HG03521 (cell line): ENCODE measurements around the gene KRTAP12-2.
"Not testable (repeated sequence)": the region's sequence is repeated elsewhere in the genome, so short reads cannot be mapped to it uniquely, and the experiment has no call there.

ENCODE experiments used
- ATAC-seq: cut with Tn5 transposase; IDR thresholded peaks from one replicate; pipeline ENCODE4 v1.9.1; 2021; ENCODE audit warnings: mild to moderate bottlenecking, moderate library complexity; ENCODE audit not compliant: unreplicated experiment

The KRTAP12-2 gene

DNA sequence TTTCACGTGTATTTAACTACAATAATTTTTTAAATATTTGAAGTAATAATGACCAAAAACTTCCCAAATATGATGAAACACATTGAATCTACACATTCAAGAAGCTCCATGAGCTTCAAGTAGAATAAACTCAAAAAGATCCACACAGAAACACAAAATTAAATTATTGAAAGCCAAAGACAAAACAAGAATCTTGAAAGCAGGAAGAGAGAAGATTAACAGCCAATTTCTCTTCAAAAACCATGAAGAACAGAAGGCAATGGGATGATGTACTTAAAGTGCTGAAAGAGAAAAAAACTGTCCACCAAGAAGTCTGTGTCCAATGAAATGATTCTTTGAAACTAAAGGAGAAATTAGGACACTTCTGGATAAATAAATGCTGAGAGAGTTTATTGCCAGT, 34.7 kb downstream of the KRTAP12-2 start:
- ATAC-seq: no peak

DNA sequence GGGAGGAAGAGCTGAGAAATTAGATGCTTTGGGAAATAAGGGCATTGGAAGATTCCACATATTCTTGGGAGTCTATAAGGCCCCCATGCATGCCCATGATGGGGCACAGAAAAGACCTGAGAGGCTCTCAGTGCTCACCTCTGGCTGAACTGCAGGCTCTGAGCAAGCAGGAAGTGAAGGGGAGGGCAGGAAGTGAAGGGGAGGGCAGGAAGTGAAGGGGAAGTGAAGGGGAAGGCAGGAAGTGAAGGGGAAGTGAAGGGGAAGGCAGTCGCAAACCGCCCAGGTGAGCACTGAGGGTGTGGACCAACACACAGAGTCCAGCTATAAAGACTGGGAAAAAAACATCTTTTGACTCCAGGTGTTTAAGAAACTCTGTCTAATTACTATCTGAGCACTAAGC, 36.3 kb downstream of the KRTAP12-2 start:
- ATAC-seq: no peak

DNA sequence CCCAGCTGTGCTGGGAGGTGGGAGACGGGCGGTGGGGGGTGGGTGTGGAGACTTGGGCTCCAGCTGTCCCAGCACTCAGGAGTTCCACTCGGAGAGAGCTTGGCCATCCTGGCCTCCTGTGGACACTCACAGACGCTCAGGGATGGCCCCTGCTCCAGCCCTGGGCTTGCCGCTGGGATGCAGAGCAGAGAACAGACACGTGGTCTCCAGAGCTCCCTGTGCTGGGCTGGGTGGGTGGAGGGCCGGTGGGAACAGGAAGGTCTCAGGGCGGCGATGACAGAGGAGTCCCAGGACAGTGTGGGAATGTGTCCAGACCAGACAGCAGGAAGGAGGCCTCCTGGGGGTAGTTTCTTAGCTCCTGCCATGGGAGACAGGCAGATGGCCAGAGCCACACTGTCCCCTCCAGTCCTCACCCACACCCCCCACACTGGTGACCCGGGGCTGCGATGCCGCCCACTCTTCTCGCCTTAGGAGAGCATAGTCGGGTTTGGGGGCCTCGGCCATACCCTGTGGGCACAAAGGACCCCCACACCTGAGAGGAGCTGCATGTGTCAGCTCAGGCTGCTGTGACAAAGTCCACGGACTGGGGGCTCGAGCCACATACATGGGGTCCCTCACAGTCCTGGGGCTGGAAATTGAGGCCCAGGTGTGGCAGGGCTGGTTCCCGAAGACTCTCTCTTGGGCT, 37.9 kb downstream of the KRTAP12-2 start:
- no peak for ATAC-seq

DNA sequence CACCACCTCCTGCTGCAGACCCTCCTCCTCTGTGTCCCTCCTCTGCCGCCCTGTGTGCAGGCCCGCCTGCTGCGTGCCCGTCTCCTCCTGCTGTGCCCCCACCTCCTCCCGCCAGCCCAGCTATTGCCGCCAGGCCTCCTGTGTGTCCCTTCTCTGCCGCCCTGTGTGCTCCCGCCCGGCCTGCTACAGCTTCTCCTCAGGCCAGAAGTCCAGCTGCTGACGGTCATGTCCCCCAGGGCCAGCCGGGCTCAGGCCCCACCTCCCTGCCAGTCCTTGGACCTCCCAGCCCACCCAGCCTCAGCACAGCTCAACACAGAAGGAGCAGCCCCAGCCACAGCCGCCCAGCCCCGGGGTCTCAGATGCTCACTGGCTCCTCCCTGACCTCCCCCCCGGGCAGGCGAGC, 38.9 kb downstream of the KRTAP12-2 start:
- not testable (repeated sequence) for ATAC-seq

DNA sequence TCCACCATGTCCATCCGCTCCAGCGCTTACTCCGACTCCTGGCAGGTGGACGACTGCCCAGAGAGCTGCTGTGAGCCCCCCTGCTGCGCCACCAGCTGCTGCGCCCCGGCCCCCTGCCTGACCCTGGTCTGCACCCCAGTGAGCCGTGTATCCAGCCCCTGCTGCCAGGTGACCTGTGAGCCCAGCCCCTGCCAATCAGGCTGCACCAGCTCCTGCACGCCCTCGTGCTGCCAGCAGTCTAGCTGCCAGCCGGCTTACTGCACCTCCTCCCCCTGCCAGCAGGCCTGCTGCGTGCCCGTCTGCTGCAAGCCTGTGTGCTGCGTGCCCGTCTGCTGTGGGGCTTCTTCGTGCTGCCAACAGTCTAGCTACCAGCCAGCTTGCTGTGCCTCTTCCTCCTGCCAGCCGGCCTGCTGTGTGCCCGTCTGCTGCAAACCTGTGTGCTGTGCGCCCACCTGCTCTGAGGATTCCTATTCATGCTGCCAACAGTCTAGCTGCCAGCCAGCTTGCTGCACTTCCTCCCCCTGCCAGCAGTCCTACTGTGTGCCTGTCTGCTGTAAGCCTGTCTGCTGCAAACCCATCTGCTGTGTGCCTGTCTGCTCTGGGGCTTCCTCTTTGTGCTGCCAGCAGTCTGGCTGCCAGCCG, 39.4 kb downstream of the KRTAP12-2 start:
- ATAC-seq: not testable (repeated sequence)

DNA sequence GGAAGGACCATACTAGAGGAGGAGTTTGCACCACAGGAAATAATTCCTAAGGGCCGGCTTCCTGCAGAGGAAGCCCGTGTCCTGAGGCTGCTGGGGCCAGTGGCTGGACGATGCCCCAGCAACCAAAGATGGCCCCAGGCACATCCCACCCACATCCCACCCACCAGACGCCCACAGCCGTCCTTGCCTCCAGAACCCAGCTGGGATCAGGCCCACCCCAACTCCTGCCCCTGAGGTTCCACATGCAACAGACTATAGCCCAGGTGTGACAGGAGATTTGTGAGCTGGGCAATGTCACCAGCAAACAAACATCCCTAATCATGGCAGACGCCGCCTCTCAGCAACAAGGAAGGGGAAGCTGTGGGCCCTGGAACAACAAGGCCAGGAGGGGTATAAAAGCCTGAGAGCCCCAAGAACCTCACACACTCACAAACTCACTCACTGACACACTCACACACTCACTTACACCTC, 40.0 kb downstream of the KRTAP12-2 start, which contains the start of gene KRTAP10-9:
Gene KRTAP10-9 (plus strand): TSS at position 421 of the 471 bp plus-strand sequence. CDS start 79 bp downstream, outside the sequence.
- no peak for ATAC-seq

DNA sequence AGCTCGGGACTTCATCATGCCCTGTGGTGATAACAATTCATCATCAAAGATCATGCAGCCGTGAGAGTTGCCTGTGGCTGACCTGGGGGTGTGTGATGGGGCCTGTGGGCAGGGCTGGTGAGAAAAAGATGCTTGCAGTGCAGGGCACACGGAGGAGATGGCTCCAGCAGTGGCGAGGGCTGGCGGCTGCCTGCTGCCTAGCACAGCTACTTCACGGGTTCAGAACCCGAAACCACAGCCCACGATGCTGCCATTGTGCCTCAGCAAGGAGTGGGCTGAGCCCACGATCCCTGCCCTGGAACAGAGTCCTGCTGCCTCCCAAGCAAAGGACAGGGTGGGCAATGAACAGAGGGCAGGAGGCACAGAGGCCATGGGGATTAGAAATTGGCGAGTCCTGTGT, 40.5 kb downstream of the KRTAP12-2 start:
- no peak for ATAC-seq

DNA sequence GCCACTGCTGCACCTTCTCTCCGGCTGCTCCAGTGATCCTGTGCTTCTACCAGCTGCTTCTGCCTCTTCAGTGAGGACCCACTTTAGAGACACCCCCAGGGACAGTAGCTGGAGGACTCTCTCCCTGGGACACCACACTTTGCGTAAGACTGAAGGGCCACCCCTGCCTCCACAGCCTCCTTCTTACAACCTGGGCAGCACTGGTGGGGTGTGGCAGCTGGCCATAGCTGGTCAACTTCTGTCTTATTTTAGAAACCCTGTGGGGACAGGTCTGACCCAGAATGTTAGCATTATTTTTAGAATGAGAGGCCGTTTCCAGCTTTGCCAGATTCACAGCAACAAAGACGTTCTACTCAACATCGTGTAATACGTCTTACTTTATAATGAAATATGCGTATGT, 41.0 kb downstream of the KRTAP12-2 start:
- no peak for ATAC-seq

DNA sequence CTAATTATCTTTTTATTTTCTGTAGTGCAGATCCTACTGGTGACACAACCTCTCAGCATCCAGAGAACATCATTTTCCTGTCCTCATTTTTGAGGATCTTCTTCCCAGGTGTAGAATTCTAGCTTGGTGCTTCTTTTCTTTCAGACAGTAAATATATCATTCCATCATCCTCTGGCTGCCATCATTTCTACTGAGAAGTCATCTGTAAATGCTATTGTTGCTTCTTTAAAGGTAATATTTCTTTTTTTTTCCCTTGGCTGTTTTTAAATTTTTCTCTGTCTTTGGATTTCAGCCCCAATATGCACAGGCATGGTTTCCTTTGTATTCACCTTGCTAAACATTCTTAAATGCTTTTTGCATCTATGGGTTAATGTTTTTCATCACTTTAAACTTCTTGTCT, 43.2 kb downstream of the KRTAP12-2 start:
- ATAC-seq: no peak

DNA sequence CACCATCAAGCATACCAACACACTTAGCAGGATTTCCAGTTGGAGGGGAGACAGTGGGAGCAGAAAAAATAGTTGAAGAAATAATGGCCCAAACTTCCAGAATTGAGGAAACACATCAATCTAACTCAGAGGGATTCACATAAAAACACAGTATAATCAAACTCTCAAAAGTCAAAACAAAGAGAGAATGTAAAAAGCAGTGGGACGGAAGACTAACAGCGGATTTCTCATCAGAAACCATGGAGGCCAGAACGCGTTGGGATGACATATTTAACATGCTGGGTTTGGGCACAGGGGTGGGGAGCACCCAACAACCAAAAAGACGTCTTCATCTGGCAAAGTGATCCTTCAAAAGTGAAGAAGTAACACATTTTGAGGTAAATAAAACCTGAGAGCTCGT, 46.8 kb downstream of the KRTAP12-2 start:
- no peak for ATAC-seq

DNA sequence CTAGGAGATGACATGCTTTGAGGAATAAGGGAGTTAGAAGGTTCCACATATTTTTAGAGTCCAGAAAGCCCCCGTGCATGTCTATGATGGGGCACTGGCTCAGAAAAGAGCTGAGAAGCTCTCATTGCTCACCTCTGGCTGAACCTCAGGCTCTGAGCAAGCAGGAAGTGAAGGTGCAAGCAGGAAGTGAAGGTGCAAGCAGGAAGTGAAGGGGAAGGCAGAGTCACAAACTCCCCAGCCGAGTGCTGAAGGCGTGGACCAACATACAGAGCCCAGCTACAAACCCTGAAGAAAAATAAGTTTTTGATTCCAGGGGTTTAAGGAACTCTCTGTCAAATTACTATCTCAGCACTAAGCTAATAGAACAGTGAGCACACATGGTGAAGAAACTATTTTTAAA, 47.8 kb downstream of the KRTAP12-2 start:
- no peak for ATAC-seq

DNA sequence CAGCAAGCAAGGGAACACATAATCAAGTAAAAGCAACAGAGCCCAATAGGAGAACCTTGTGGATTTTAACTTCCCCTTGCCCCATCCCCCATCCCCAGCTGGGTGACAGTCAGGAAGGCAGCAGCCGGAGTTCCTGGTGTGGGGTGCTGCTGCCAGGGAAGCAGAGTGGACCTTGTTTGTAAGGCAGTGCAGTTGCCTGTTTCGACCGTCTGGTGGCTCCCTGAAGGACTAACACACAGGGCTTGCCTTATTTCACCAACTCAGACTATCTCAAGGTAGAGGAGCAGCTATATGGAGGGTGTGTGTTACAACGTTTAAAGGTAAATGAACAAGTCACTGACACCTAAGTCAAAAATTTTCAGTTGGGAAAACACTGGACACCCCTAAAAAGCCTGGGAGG, 48.2 kb downstream of the KRTAP12-2 start:
- no peak for ATAC-seq

DNA sequence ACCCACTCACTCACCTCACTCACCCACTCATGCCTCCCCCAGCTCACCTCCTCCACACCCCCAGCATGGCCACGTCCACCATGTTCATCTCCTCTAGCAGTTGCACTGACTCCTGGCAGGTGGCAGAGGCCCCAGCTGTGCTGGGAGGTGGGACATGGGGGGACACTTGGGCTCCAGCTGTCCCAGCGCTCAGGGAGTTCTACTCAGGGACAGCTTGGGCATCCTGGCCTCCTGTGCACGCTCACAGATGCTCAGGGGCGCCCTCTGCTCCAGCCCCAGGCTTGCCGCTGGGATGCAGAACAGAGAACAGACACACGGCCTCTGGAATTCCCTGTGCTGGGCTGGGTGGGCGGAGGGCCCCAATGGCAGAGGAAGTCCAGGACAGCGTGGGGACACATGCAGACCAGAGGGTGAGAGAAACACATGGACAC, 49.6 kb downstream of the KRTAP12-2 start:
- ATAC-seq: no peak

DNA sequence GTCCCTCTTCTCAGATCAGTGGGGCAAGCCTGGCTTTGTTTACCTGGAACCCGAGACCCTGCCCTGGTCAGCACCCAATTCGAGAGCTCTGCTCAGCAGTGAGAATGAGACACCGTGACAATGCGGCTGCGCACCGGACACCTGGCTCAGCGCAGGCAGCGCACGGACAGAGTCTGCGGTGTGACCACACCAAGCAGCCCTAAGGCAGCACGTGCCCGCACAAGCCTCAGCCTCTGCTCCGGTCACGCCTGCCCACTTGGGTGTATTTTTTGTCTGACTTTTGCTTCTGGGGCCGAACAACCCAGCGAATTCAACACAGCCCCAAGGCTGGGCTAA, 50.2 kb downstream of the KRTAP12-2 start:
- ATAC-seq: no peak
